ENCODE measurements around the gene OR13A1.

DNA sequence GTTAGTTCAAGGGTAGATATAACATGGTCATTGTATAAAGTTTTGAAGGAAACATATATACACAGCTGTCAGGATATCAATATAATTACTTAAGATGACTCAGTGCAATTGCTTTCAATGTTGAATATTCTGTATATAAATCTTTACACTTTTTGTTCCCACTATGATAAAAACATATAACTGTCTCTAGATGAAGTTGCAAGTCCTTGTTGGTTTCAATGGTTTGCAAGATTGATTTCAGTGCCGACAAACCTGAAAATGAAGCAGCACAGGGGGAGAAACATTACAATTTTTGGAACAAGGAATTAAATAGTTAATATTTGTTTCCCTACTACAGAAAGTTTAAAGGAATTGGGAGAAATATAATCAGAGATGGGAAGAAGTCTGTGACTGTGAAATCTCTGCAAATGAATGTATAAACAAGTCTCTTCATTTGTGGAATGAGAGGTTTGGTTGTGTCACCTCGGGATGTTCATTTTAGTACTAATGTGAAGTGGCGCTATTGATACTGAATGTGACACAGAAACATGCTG, 54.1 kb downstream of the OR13A1 start:
- TF ChIP-seq, protein P1, sequence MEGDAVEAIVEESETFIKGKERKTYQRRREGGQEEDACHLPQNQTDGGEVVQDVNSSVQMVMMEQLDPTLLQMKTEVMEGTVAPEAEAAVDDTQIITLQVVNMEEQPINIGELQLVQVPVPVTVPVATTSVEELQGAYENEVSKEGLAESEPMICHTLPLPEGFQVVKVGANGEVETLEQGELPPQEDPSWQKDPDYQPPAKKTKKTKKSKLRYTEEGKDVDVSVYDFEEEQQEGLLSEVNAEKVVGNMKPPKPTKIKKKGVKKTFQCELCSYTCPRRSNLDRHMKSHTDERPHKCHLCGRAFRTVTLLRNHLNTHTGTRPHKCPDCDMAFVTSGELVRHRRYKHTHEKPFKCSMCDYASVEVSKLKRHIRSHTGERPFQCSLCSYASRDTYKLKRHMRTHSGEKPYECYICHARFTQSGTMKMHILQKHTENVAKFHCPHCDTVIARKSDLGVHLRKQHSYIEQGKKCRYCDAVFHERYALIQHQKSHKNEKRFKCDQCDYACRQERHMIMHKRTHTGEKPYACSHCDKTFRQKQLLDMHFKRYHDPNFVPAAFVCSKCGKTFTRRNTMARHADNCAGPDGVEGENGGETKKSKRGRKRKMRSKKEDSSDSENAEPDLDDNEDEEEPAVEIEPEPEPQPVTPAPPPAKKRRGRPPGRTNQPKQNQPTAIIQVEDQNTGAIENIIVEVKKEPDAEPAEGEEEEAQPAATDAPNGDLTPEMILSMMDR (IDR thresholded peaks at IDR 0.05) = no peak
- TF ChIP-seq POLR2A (IDR thresholded peaks at IDR 0.05) = no peak

Data from upper lobe of left lung (tissue), 4 donors.